ENCODE measurements around the gene SYDE2.
"Not testable (repeated sequence)": the region's sequence is repeated elsewhere in the genome, so short reads cannot be mapped to it uniquely, and the experiment has no call there.

Gene SYDE2

DNA sequence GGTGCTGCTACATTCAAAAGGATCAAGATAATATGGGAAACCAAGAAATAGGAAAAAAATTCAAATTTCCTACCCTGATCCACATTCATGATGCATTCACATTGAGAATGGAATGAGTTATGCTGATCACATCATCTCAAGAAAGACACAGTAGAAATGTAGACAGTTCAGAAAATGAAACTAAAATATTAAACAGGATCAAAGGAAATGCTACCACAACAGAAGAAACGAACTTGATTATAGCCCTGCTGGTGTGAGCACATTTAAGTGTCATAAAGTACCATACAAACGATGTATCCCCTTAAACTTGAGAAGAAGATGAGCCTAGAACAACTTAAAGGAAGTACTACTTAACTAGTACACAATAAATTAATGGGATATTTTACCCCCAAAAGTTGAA lies 21.3 kb downstream of the SYDE2 start:
- DNase-seq, result no peak
- intact Hi-C loops (cut with DNase I), result no loop called here

DNA sequence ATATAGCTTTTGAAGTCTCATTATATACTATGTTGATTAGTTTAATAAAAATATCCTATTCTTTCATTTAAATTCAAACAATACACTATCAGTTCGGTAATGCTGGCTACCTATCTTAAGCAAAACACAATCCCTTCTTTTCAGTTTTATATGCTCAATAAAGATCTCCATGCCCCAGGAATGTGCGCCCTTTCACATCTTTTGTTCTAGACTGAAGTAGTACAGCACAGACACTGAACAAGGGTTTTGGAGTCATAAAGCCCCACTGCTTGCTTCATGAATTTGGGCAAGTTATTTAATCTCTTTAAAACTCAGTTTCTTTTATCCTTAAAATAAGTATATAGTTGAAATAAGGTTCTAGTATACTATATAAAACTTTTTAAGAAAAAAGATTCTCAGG lies 22.4 kb downstream of the SYDE2 start:
- DNase-seq, result no peak
- intact Hi-C loops (cut with DNase I), result no loop called here

DNA sequence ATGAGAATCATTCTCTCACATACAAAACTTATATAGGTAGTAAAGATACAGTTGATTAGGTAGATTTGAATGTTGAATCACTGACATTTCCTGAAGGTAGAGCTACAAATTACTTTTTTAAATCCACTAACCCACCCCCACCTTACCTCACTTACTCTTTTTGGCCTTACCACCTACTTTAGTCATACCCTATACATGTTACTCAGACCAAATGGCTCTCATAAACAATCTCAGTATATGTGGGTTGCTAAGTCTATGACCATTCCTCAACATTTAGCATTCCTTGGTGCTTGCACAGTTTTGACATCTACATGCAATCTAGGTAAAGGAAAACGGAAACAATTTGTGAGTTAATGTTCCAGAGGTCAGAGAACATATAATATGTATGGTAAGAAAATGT lies 26.3 kb downstream of the SYDE2 start:
- DNase-seq, result no peak
- intact Hi-C loops (cut with DNase I), result no loop called here

DNA sequence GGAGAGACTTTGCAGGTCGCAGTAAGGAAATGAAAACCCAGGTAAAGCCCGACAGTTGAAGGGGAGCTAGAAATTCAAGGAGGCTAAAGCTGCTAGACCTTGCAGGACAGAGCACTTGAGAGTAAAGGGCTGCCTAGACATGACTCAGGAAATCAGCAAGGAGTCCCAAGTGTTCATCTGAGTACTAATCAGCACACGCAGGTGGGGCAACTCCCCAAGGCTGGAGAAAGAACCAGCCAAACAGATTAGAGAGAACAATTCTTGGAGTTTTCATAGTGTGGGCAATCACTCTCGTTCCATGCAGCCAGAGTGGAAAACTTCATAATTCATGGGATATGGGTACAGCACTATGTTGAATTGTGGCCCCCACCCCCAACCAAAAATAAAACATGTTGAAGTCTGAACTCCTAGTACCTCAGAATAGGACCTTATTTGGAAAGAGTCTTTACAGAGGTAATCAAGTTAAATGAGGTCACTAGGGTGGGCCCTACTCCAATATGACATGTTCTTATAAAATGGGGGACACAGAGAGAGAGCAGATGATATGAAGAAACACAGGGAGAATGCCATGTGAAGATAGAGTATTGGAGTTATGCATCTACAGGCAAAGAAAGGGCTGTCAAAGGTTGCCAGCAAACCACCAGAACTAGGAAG lies 28.0 kb downstream of the SYDE2 start:
- intact Hi-C loops (cut with DNase I), result no loop called here
- DNase-seq, result no peak

DNA sequence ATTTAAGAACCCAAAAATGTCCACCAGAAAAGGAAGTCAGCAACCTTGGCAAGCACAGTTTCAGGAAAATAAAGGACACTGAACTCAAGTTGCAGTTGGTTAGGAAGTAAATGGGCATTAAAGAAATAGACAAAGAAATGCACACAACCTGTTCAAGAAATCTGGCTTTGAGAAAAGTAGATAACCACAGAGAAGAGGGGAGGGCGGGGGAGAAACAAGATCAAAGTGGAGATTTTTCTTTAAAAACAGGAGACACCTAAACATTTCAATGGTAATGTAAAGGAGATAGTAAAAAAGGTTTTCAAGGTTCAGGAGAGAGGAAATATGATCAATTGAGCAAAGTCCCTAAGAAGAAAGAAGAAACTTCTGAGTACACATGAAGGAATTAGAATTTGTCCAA lies 29.1 kb downstream of the SYDE2 start:
- intact Hi-C loops (cut with DNase I), result no loop called here
- DNase-seq, result no peak

DNA sequence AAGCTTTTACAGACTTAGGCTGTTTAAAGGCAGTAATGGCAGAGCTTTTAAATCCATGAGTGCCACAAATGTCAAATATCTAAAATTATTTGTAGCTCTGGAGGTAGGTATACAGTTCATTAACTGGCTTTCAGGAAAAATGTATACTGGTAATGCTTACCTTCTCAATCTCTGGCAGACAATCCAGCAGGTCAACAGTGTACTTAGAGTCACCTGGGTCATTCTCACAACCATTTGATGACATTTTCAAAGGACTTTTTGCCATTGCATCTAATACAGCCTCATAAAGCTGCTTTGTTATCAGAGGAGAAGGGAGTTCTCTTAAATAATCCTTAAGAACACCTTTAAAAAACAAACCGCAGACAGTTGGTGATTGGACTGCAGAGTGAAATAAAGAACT lies 31.9 kb downstream of the SYDE2 start:
- DNase-seq, result no peak
- intact Hi-C loops (cut with DNase I), result no loop called here

DNA sequence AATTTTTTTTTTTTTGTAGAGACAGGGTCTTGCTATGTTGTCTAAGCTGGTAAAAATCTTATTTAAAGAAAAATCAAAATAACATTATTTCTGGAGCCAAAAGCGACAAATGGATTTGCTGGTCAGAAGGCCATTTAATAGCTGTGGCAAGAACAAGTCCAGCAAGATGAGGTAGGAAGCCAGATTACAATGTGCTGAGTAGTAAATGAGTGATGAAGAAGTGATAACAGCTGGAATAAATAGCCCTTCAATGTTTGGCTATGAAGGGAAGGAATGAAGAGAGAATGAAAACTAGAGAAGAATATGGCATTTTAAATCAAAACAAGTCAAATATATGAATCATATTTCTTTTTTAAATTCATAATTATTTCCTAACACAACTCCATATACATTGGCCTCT lies 34.5 kb downstream of the SYDE2 start:
- no peak for DNase-seq
- intact Hi-C loops (cut with DNase I), result no loop called here

DNA sequence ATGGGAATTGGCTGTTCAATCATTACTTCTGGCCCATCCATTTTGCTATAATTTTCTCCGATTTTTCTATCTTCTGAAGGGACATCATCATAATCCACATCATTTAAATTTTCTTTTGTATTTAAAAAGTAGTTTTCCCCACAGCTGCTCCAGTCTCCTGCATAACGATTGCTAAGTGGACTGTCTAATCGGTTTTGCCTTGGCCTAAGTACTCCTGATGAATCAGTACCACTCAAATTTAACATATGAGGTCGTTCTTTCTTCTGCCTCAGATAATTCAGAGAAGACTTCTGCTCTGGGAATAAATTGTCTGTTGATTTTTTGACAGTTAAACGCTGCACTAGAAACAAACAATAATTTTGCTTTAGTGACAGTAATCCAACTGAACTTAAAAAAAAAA lies 41.9 kb downstream of the SYDE2 start:
- intact Hi-C loops (cut with DNase I), result no loop called here
- no peak for DNase-seq

DNA sequence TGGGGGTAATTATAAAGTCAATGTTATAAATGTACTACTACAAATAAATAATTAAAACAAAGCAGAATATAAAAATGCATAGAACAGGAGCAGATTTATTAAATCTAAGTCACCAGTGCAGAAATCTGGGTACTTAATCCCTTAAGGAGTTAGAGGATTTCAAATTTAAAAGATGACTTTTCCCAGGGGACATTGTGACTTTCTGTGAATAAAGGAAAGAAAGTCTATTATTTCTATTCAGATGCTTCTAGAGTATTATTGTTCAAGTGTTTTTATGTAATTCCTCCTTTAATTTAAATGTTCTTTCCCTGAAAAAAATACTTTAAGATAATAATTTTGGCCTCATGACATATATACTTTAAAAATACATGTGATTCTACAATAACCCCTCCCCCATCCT lies 43.4 kb downstream of the SYDE2 start:
- no peak for DNase-seq
- intact Hi-C loops (cut with DNase I), result no loop called here

DNA sequence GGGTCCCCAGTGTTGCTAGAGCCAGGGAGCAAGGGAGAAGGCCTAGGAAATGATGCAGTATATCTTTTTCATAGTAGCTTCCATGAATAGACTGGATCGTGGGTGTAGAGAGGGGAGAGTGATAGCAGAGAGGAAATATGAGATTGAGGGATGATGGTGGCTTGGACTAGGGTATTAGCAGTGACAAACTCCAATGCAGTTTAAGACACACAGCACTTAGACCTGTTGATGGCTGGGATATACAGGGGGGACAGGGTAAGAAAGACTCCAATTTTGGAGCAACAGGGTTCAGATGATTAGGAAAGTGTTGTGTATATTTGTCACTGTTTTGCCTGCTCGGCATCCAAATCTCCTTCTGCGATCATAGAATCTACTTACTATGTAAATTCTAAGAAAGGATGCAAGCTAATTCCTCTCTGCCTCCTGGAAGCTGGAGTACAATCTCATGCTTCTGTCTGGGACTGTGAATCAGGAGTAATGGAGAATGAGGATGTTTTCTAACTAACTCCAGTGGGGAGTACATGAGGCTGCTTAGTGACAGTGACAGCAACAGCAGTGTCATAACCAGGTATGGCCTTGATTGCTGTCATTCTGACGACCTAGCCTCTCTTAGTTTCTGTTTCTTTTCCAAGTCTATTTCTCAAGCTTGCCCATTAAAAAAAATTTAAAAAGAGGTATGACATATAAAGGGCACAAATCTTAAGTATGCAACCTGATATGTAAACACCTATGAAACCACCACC lies 47.5 kb downstream of the SYDE2 start:
- no peak for DNase-seq
- intact Hi-C loops (cut with DNase I), result no loop called here

DNA sequence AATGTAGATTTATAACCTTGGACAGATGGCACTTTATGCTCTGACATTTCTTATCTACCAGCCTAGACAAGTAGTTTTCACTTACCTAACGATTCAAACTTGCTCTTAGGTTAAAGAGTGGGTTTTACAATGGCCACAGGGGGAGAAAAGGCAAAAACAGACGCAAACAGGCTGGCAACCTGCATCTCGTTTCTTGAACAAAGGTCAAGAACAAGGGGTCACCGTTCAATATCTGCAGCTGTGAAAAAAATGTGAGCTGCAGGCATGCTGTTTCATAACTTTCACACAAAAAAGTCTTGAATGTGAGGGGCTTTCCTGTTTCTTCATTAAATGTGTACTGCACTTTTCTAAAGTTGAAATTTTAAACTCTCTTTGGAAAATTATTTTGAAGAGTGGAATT lies 49.4 kb downstream of the SYDE2 start:
- intact Hi-C loops (cut with DNase I), result no loop called here
- no peak for DNase-seq

DNA sequence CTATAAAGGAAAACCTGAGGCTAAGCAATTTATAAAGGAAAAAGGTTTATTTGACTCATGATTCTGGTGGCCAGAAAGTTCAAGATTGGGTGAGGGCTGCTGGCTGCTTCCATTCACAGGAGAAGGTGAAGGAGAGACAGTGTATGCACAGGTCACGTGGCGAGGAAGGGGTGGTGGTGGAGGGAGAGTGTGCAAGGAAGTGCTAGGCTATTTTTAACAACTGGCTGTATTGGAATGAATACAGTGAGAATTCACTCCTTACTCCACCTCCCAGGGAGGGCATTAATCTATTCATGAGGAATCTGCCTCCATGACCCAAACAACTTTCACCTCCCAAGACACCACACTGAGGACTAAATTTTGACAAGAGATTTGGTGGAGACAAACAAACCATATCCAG lies 51.0 kb downstream of the SYDE2 start:
- no peak for DNase-seq
- intact Hi-C loops (cut with DNase I), result no loop called here

DNA sequence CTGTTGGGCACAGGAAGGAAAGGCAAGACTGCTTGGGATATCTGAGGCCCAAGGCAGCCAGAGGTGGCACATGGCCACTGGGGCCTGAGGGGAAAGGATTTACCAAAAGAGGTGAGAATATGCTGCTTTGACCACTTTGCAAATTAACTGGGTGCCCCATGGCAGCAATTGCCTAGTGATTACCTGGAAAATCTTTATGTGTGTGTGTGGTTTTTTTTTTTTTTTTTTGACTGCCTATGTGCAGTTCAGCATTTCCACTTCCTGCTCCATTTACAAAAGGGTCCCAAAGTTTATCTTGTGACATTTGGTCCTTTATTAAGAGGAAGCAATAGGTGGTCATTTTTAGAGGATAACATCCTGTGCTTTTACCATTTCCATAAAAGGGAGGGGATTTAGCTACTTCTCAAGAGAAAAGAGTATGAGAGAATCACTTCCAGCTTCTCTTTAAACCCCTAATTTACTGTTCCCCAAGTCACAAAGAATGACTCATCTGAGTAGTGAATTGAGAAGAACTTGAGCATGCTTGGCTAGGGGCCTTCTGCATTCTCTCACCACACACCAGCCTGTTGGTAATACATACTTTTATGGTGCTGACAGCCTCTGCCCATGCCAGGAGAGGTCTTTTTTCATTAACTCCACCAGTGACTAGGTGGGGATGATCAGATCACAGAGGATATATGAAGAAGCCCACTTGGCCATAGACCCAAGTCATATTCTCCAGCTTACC lies 52.1 kb downstream of the SYDE2 start:
- intact Hi-C loops (cut with DNase I), result no loop called here
- DNase-seq, result no peak

DNA sequence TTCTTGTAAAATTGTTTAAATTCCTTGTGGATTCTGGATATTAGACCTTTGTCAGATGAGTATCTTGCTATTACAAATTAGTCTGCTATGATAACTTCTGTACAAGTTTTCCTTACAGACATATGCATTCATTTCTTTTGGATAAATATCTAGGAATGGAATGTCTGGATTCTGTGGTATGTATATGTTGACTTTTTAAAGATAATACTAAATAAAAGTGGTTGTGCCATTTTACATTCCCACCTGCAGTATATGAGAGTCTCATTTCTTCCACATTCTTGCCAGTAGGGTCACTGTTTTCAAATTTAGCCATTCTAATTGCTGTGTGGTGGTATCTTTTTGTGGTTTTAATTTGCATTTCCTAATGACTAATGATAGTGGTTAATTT lies 53.9 kb downstream of the SYDE2 start:
- intact Hi-C loops (cut with DNase I), result no loop called here
- DNase-seq, result no peak

DNA sequence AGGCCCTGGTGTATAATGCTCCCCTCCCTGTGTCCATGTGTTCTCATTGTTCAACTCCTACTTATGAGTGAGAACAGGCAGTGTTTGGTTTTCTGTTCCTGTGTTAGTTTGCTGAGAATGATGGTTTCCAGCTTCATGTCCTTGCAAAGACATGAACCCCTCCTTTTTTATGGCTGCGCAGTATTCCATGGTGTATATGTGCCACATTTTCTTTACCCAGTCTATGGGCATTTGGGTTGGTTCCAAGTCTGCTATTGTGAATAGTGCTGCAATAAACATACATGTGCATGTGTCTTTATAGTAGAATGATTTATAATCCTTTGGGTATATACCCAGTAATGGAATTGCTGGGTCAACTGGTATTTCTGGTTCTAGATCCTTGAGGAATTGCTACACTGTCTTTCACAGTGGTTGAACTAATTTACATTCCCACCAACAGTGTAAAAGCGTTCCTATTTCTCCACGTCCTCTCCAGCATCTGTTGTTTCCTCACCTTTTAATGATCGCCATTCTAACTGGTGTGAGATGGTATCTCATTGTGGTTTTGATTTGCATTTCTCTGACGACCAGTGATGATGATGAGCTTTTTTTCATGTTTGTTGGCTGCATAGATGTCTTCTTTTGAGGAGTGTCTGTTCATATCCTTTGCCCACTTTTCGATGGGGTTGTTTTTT lies 54.4 kb downstream of the SYDE2 start:
- intact Hi-C loops (cut with DNase I); DNase-seq: not testable (repeated sequence)

DNA sequence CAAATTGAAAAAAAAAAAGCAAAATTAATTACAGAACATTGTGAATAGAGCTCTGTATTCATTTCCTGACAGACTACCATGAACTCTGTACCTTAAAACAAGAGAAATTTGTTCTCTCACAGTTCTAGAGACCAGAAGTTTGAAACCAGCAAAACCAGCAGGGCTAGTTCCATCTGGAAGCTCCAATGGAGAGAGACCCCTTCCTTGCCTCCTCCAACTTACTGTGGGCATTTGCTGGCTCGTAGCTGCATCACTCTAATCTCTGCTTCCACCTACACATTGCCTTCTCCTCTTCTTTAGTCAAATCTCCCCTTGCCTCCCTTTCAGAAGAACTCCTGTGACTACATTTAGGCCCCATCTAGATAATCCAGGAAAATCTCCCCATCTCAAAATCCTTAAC lies 56.5 kb downstream of the SYDE2 start:
- intact Hi-C loops (cut with DNase I), result no loop called here
- DNase-seq, result no peak

DNA sequence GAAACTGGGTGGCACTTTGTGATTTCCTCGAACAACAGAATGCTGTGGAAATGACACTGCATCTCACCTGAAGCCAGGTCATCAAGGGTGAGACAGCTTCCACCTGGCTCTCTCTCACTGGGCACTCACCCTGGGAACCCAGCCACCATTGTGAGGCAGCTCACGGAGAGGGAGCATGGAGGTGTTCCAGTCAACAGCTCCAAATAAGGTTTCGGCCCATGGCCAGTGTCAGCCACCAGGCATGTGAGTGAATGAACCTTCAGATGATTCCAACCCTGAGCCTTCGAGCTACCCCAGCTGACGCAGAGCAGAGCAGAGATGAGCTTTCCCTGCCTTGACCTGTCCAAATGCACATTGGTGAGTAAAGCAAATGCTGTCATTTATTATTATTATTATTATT lies 58.1 kb downstream of the SYDE2 start:
- intact Hi-C loops (cut with DNase I), result no loop called here
- no peak for DNase-seq

DNA sequence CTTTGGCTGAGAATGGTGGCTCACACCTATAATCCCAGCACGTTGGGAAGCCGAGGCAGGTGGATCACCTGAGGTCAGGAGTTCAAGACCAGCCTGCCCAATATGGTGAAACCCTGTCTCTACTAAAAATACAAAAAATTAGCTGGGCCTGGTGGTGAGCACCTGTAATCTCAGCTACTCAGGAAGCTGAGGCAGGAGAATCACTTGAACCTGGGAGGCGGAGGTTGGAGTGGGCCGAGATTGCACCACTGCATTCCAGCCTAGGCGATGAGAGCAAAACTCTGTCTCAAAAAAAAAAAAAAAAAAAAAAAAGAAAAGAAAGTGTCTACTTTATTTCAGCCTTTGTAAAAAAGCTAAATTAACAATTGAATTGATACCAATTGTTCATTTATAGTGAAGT lies 62.4 kb downstream of the SYDE2 start:
- DNase-seq; intact Hi-C loops (cut with DNase I): not testable (repeated sequence)

DNA sequence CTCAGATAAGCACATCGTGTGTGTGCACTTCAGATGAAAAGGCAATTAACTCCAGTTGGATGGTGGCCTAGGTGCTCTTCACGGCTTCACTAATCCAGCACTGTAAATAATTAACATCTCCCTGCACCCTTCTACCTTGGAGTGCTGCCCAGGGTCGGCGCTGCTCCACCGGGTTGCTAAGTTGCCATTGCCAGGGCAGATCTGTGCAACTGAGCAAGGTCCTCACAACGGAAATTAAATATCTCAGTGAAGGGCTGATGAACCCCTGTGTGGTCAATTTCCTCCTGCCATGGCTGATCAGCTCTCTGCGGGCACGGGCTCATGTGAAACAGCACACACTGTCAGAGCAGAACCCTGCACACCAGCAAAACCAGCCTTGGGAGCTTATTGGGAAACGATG lies 63.2 kb downstream of the SYDE2 start:
- intact Hi-C loops (cut with DNase I), result no loop called here
- peak in 39 of 42 donors; percentile 4 to 69 (median 38) for DNase-seq

DNA sequence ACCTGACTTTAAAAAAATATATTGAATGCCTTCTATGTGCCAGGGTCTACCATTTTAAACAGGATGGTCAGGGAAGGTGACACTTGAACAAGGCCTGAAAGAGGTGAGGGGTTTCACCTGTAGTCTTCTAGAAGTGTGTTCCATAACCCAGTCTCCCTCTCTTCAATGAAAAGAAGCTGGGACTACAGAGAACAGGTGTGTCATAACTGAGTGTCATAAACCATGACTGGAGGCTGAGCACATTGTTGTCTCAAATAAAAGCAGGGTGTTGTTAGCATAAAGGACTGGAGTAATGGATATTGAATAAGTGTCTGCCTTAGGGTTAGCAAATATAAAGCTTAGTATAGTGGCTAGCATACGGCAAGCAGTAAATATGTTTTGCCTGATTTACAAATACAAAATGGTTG lies 65.4 kb downstream of the SYDE2 start:
- DNase-seq, result no peak
- intact Hi-C loops (cut with DNase I), result no loop called here
